OCI-LY3 (cell line): ENCODE results near the gene REPS2.

ENCODE experiments used
- EZH2phosphoT487 ChIP-seq: fragments of 200-600 bp; shearing (Covaris generic); IDR thresholded peaks from 2 replicates; pipeline ENCODE4 v1.6.1; 2018; ENCODE audit warnings: antibody characterized with exemption, mixed run types, low read depth
- TF ChIP-seq, protein P1 (sequence below): fragments of 200-600, 300-600 bp; sonication (generic); IDR thresholded peaks from 2 replicates; pipeline ENCODE4 v1.5.1; 2014; ENCODE audit warnings: antibody characterized with exemption, low read length, low read depth

DNA sequence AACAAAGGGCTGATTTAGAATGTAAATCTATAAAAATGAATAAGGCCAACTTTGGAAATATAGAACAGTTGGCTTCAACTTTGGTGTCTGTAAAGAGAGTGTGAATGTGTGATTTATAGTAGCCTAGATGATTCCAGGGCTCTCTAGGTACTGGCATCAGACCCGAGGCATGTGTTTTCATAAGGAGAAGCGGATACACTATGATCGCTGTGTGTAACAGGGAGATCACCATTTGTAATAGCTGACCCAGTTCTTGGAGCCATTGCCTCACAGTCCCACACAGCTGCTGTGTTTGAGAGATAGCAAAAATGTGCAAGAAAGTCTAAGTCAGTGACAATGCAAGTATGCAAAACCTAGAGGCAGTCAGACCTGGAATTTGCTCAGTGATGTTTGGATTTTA lies 135.1 kb downstream of the REPS2 start:
- TF ChIP-seq, protein P1, sequence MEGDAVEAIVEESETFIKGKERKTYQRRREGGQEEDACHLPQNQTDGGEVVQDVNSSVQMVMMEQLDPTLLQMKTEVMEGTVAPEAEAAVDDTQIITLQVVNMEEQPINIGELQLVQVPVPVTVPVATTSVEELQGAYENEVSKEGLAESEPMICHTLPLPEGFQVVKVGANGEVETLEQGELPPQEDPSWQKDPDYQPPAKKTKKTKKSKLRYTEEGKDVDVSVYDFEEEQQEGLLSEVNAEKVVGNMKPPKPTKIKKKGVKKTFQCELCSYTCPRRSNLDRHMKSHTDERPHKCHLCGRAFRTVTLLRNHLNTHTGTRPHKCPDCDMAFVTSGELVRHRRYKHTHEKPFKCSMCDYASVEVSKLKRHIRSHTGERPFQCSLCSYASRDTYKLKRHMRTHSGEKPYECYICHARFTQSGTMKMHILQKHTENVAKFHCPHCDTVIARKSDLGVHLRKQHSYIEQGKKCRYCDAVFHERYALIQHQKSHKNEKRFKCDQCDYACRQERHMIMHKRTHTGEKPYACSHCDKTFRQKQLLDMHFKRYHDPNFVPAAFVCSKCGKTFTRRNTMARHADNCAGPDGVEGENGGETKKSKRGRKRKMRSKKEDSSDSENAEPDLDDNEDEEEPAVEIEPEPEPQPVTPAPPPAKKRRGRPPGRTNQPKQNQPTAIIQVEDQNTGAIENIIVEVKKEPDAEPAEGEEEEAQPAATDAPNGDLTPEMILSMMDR = no peak
- TF ChIP-seq EZH2phosphoT487 = no peak
